PC-9 (cell line): ENCODE measurements around the gene TMA7. TPM values are rescaled to one million over a fixed set of nuclear protein-coding genes. Genes with fewer than 3 reads are reported as not detected.
A peak's percentile ranks its signal among the peaks of the same experiment; 100 is the strongest.

Experiments
- BruUV-seq: library from RNA; stranded (reverse); fragments of 400-500 nt; replicated peaks from 2 replicates; lab custom pipeline; 2021; lab: Mats Ljungman, UMichigan
- CTCF ChIA-PET: fragments of 300-600 bp; sonication (Branson Sonifier 250); formaldehyde crosslinking; loops from one replicate; lab custom pipeline; 2022; ENCODE audit warnings: antibody characterized with exemption; lab: Charles Lee
- POLR2A ChIA-PET: fragments of 300-600 bp; sonication (Branson Sonifier 250); formaldehyde crosslinking; loops from one replicate; lab custom pipeline; 2022; ENCODE audit warnings: antibody characterized with exemption; ENCODE audit not compliant: unreplicated experiment; lab: Charles Lee
- DNase-seq, 2 experiments: peaks; one replicate each; pipeline versions ENCODE4 v3.0.0 to v3.0.0-alpha.2; 2015 to 2022; ENCODE audit warnings: mixed read lengths in 1 of 2
- H2AFZ ChIP-seq: fragments of 200-600 bp; sonication (generic); 2 replicates; pipeline ENCODE4 v1.8.1; 2017; ENCODE audit warnings: antibody characterized with exemption
- H3F3A ChIP-seq: fragments of 200-600 bp; sonication (generic); 2 replicates; pipeline ENCODE4 v1.8.1; 2017; ENCODE audit warnings: antibody characterized with exemption, mild to moderate bottlenecking, low read depth; ENCODE audit not compliant: insufficient read depth
- H3K27ac ChIP-seq: fragments of 200-600 bp; sonication (generic); 2 replicates; pipeline ENCODE4 v1.6.1; 2016; ENCODE audit warnings: mixed run types
- H3K27me3 ChIP-seq: fragments of 200-600 bp; sonication (generic); 2 replicates; pipeline ENCODE4 v1.6.1; 2016; ENCODE audit warnings: low read depth, mixed run types; ENCODE audit not compliant: insufficient read depth
- H3K36me3 ChIP-seq: fragments of 200-600 bp; sonication (generic); 2 replicates; pipeline ENCODE4 v1.6.1; 2016; ENCODE audit warnings: low read depth, mixed run types
- H3K4me1 ChIP-seq: fragments of 200-600 bp; sonication (generic); replicated peaks from 2 replicates; pipeline ENCODE4 v1.6.1; 2016; ENCODE audit warnings: mixed run types; ENCODE audit not compliant: insufficient read depth
- H3K4me2 ChIP-seq: fragments of 200-600 bp; sonication (generic); 2 replicates; pipeline ENCODE4 v1.6.1; 2017; ENCODE audit warnings: mixed run types
- H3K4me3 ChIP-seq: fragments of 200-600 bp; sonication (generic); 2 replicates; pipeline ENCODE4 v1.6.1; 2016; ENCODE audit warnings: mixed run types
- H3K79me2 ChIP-seq: fragments of 200-600 bp; sonication (generic); 2 replicates; pipeline ENCODE4 v1.6.1; 2017; ENCODE audit warnings: low read depth, mixed run types
- H3K9me2 ChIP-seq: fragments of 200-600 bp; sonication (generic); 2 replicates; pipeline ENCODE4 v1.8.1; 2017; ENCODE audit warnings: mild to moderate bottlenecking; ENCODE audit not compliant: insufficient read depth
- H3K9me3 ChIP-seq: fragments of 200-600 bp; sonication (generic); 2 replicates; pipeline ENCODE4 v1.8.1; 2016; ENCODE audit warnings: low read depth; ENCODE audit not compliant: insufficient read depth
- H4K20me1 ChIP-seq: fragments of 200-600 bp; sonication (generic); 2 replicates; pipeline ENCODE4 v1.8.1; 2017; ENCODE audit not compliant: insufficient read depth
- EZH2 ChIP-seq: fragments of 200-600 bp; sonication (generic); IDR thresholded peaks from 2 replicates; pipeline ENCODE4 v1.8.0; 2017; ENCODE audit warnings: antibody characterized with exemption, low read depth
- intact Hi-C: fragments of 100-400 bp; cut with micrococcal nuclease; formaldehyde crosslinking; loops from one replicate; pipeline ENCODE4 v1.10.0; 2022; ENCODE audit not compliant: unreplicated experiment
- total RNA-seq: library from RNA; stranded (reverse); gene quantifications from 2 replicates; pipeline ENCODE4 v1.2.3, GENCODE V29; 2021
- TF ChIP-seq, protein P1 (sequence below): fragments of 200-600 bp; sonication (generic); conservative IDR thresholded peaks from 2 replicates; pipeline ENCODE4 v1.6.1; 2017; ENCODE audit warnings: mixed run types, antibody characterized with exemption, mild to moderate bottlenecking, moderate library complexity

The TMA7 gene
- total RNA-seq, 1 experiment from 2014 or later: 314 TPM

DNA sequence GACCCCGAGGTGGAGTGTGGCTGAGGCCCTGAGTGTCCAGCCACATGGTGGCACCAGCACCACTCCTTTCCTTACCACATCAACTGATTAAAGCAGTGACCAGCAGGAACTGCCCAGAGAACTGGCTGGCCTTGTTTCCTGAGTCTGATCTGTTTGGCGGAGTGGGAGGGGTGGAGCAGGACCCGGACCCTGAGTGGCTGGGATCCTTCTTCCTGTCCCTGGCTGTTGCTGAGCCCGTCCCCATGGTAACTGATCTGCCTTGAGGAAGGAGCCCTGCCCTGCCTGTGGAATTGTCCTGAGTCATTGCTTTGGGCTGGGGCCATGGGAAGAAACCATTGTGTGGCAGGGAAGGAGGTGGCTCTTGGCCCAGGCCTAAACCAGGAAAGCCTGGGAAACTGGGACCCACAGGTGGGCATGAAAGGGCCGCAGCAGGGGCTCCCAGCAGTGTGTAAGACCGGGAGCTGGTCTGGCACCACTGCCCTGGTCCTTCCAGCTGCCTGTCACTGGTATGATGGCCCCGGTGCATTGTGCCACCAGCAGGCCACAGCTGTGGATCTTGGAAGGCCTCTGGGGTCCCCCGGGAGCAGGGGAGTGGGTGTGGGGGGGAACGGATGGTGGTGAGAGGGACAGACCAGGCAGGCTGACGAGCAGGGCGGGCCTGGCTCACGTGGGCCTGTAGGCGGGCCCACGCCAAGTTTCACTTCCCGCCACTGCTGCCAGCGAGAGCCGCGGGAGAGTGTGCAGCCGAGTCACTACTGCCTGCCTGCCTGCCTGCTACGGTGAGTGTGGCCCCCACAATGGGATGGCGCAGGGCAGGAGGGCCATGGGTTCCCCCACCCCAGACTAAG is 25.7 kb downstream of the TMA7 start:
- H3K36me3 ChIP-seq: no peaks in the 10 kb centered on the region
- intact Hi-C loops: loop anchor here (1.0 to 5.0 kb wide), 7 partner anchors 8 to 220 kb away; partner anchors contain the start of genes COL7A1 and NCKIPSD
- H4K20me1 ChIP-seq: no peaks in the 10 kb centered on the region
- TF ChIP-seq, protein P1, sequence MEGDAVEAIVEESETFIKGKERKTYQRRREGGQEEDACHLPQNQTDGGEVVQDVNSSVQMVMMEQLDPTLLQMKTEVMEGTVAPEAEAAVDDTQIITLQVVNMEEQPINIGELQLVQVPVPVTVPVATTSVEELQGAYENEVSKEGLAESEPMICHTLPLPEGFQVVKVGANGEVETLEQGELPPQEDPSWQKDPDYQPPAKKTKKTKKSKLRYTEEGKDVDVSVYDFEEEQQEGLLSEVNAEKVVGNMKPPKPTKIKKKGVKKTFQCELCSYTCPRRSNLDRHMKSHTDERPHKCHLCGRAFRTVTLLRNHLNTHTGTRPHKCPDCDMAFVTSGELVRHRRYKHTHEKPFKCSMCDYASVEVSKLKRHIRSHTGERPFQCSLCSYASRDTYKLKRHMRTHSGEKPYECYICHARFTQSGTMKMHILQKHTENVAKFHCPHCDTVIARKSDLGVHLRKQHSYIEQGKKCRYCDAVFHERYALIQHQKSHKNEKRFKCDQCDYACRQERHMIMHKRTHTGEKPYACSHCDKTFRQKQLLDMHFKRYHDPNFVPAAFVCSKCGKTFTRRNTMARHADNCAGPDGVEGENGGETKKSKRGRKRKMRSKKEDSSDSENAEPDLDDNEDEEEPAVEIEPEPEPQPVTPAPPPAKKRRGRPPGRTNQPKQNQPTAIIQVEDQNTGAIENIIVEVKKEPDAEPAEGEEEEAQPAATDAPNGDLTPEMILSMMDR: peak; percentile 70
- TF ChIP-seq EZH2: no peak
- POLR2A ChIA-PET: interaction anchor here (0.7 kb wide), 1 partner anchor 88 kb away, joined by 3 read pairs; no protein-coding TSS in a partner anchor
- H2AFZ ChIP-seq: no peak overlapping the region
- peak overlapping the region; percentile 99 for H3K27ac ChIP-seq
- H3K4me2 ChIP-seq: peak overlapping the region; percentile 93
- H3F3A ChIP-seq: peaks cover 5% of the 10 kb centered on the region; the same call in 1 of the 2 replicates
- H3K9me3 ChIP-seq: no peaks in the 10 kb centered on the region
- CTCF ChIA-PET: interaction anchor here (0.6 to 1.0 kb wide), 2 partner anchors 83 to 1761 kb away, joined by 3 read pairs; no protein-coding TSS in a partner anchor
- H3K27me3 ChIP-seq: no peaks in the 10 kb centered on the region
- no TSS peak for BruUV-seq
- peaks cover 21% of the 10 kb centered on the region for H3K4me1 ChIP-seq
- peak overlapping the region; percentile 63 for H3K4me3 ChIP-seq
- peak; percentile 98 to 100 for DNase-seq
- peaks cover 24% of the 10 kb centered on the region for H3K79me2 ChIP-seq
- no peaks in the 10 kb centered on the region for H3K9me2 ChIP-seq

DNA sequence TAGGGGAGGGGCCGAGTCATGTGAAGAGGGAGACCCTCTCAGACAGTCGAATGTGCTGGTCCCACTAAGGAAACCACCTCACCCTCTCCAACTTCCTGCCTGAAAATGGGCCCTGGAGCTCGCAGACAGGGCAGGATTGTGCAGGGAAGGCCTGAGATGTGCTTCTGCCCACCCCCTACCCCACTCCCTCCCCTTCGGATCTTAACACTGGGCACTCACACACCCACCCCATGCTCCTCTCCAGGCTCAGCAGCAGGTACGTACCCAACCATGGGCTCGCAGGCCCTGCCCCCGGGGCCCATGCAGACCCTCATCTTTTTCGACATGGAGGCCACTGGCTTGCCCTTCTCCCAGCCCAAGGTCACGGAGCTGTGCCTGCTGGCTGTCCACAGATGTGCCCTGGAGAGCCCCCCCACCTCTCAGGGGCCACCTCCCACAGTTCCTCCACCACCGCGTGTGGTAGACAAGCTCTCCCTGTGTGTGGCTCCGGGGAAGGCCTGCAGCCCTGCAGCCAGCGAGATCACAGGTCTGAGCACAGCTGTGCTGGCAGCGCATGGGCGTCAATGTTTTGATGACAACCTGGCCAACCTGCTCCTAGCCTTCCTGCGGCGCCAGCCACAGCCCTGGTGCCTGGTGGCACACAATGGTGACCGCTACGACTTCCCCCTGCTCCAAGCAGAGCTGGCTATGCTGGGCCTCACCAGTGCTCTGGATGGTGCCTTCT is 26.5 kb downstream of the TMA7 start:
- POLR2A ChIA-PET: no interaction called here
- BruUV-seq: TSS peak; percentile 58

More for the DNA sequence above, 26.5 kb downstream of the TMA7 start:
- peak overlapping the region; percentile 93 for H3K4me2 ChIP-seq
- H3K4me1 ChIP-seq: peaks cover 21% of the 10 kb centered on the region
- CTCF ChIA-PET: interaction anchor here (0.6 to 1.3 kb wide), 3 partner anchors 41 to 1760 kb away, joined by 3 to 4 read pairs (median 3); no protein-coding TSS in a partner anchor
- TF ChIP-seq EZH2: no peak
- TF ChIP-seq, protein P1: no peak
- H3K79me2 ChIP-seq: peaks cover 28% of the 10 kb centered on the region
- H3K4me3 ChIP-seq: peak overlapping the region; percentile 63
- no peaks in the 10 kb centered on the region for H3K27me3 ChIP-seq
- no peaks in the 10 kb centered on the region for H3K9me2 ChIP-seq
- no peak overlapping the region for H2AFZ ChIP-seq
- H3K36me3 ChIP-seq: no peaks in the 10 kb centered on the region
- intact Hi-C loops: loop anchor here (5.0 kb wide), 1 partner anchor 131 kb away; the partner anchor contains the start of gene COL7A1
- H4K20me1 ChIP-seq: no peaks in the 10 kb centered on the region
- H3F3A ChIP-seq: peaks cover 5% of the 10 kb centered on the region; the same call in 1 of the 2 replicates
- H3K27ac ChIP-seq: peak overlapping the region; percentile 99
- DNase-seq: peak in 1 of 2 experiments; percentile 52
- H3K9me3 ChIP-seq: no peaks in the 10 kb centered on the region
